IPS-NIHi7 (cell line): ENCODE data around the gene DLG2.
"Not testable (repeated sequence)": the region's sequence is repeated elsewhere in the genome, so short reads cannot be mapped to it uniquely, and the experiment has no call there.

ENCODE experiments used
- DNase-seq: peaks from one replicate; pipeline ENCODE4 v3.0.0; 2012; ENCODE audit warnings: mixed read lengths; ENCODE audit errors: extremely low spot score

The DLG2 gene

DNA sequence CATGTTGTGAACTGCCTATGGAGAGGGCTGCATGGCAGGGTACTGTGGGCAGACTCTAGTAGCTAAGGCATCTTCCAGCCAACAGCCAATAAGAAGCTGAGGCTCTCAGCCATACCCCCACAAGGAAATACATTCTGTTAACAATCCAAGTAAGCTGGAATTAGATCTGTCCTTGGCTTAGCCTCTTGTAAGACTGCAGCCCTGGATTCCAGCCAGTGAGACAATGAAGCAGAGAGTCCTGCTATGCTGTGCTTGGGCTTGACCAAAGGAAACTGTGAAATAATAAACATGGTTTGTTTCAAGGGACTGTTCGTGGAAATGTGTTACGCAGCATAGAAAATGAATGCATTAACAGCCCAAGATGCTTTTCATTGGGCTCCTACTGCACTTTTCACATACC lies 1243.6 kb downstream of the DLG2 start:
- no peak for DNase-seq

DNA sequence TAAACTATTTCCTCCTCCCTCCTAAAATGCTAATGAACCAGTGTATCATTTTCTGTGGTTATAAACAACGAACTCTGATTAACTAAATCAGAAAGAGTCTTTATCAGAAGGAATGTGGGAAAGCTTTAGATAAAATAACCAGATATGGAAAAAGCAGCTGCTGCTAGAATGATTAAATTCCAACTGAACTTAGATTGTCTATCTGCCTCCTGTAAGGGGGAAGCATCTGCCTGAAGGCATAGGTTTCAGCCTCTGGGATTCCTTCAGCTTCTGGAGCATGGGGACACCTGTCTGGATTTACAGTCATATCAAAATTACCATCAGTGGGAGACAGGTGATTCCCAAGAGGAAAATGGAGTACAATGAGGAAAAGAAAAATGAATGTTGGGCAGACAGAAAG lies 1245.5 kb downstream of the DLG2 start:
- no peak for DNase-seq

DNA sequence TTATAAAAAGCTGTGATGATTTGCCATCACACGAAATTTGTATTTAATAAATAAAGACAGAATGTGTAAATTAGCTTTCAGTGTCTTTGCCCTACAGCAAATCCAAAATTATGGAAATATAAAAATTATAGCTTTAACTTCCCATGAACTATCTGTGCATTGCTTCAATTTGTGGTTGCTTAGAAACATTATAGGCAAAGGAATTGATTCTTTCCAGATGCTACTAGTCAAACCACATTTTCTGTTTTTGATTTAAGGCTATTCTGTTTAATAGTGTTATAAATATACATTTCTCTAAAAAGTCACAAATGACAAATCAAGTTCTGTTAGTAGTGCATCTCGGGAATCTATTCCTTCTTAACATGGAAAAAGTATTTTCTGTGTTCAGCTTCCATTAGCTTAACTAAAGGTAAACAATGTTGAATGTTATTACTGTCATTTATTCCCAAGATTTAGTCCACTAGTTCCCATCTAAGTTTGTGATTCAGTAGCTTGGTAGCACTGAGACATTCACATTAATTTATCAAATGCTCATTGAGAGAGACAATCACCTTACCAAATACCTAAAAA lies 1254.7 kb downstream of the DLG2 start:
- no peak for DNase-seq

DNA sequence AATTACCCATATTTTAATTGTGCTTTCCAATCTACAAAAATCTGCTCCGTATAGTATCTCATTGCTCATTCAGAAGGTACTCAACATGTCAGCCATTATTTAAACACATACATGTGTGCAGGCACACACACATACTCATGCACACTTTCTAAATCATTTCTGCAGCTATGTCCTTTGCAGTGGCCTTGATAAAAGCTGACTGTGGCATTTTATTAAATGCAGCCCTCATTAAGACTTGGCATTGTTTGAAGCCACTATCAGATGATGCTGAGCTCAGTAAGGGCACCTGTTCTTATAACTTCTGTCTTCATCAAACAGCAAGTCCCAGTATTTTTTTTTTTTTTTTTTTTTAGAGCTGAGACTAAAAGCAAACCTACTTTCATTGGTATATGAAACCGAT lies 1269.1 kb downstream of the DLG2 start:
- DNase-seq, result no peak

DNA sequence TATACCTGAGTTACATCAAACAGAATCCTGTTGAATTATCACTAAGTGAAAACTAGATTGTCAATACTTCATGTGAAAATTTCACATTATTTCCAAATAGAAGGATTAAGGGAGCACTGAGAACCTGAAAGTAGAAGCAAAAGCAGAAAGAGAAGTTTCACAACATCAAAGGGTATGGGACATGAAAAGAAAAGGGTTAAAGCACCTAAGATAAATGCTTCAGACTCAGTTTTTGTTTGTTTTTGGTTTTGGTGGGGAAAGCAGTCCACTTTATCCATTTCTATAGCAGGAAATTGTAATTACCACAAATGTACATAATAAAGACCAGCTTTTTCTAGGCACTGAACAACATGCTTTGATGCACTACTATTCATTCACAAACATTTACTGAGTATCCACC lies 1271.2 kb downstream of the DLG2 start:
- DNase-seq, result no peak

DNA sequence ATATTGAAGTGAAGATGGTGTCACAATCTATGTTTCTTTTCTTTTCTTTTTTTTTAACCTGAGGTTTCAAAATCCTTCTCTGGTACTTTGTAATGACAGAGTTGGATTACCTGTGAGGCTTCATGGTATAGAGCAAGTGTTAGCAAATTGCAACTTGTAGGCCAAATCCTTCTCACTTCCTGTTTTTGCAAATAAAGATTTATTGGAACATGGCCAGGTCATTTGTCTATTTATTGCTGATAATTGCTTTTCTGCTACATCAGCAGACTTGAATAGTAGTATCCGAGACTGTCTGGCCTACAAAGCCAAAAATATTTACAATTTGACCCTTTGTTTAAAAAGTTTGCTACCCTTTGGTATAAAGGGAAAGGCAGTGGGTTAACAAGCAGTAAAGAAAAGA lies 1281.5 kb downstream of the DLG2 start:
- no peak for DNase-seq

DNA sequence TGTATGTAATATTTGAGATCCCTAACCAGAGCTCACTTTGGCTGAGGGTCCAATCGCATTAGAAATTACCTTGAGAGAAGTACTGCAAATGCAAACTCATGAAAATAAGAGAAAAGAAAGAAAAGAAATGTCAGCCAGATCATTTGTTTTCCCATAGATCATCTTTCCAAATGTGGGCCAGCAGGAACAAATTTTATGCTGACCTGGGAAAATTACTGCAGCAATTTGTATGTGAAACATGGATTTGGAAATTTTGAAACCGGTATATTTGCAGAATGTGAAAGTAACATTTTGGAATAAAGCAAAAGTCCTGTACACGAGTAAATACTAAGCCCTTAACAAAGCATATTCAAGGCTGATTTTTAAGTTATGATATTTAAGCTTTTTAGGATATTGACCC lies 1282.1 kb downstream of the DLG2 start:
- no peak for DNase-seq

DNA sequence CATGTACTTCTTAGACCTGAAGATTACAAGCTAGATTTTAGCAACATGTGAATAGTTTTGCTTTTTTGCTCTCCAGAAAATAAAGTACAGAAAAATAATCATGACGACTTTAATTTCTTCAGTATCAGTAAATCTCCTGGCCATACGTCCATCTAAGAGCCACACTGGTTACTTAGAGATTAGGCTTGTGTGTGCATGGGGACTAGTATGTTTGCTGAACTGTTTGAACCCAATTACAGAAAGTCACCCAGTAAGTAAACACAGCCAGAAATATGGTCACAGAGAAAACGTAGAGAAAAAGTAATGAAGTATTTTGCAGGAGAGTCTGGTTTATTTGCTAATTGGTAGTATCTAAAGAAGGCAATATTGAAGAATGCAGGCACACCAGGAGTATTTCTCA lies 1287.3 kb downstream of the DLG2 start:
- DNase-seq, result no peak

DNA sequence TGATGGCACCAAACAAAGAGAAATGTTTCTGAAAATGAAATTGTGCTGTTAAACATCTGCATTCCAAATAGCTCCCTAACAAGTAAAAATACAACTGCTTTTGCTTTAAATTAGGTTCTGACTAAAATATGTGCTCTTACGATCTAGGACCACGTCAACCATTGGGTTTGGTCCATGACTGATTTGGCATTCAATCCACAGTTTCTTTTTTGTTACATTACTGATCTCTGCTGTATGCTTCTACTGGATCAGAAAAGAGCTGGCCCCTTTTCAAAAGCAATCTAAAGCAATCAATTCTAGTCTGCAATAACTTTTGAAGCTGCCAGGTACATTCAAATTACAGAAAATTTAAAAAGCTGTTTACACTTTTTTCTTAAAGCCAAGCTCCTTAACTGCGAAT lies 1293.9 kb downstream of the DLG2 start:
- DNase-seq, result no peak

DNA sequence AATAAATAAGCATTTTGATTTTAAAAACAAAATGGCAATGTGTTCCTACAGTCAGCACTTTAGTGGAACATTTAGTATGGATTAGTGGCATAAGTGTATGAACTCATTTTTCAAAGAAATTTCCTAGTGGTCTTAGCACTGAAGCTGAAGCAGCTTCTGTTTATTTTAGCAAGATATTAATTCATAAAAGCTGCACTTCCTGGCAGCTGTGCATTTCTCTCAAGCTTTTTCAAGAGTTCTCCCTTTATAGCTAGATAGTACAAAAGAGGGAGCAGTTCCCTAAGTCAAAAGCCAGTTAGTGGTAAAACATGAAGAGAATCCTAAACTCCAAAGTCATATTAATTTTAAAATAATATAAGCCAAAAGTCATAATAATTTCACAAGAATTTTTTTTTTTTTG lies 1304.9 kb downstream of the DLG2 start:
- DNase-seq, result no peak

DNA sequence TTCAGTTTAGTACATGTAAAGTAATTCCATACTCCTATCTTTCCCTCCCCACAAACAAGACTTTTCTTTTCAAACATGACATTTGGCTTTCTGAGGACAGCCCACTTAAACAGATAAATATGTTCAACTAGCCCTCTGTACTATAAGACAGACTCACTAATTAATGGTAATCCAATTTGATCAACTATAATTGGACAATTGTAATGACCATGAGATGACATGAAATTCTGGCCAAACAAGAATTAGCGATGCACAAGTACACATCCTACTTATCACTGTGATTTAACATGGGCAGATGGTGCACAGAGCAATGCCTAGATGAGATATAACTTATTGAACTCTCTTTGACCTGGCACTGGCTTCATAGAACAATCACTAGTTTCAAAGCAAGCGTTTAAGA lies 1307.3 kb downstream of the DLG2 start:
- no peak for DNase-seq

DNA sequence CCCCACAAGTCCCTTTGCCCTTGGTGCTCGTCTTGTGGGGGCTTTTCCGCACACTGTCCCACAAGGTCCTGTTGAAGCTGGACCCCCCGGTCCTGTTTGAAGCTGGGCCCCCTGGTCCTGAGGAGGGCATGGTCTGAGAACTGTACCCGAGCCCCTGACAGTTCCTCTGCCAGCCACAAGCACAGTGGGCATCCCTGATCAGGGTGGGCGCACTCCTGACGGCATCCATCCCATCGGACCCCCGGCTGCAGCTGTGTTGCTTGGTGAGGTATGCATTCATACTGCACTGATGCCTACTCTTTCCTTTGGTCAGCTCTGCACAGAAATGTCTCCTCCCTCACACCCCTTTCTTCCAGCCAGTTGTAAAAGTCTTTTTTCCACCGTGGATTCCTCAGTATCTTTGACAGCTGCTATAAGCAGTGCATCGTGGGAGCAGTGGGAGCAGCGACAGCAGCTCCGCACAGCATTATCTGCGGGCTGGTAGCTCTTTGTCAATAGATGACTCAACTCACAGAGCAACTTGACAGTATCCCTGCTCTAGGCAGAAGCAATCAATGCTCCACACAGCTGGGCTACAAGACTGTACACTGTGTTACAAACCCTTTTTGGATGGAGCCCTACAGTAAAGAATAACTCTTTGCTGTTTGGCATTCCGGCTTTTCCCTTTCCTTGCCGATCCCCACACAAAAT lies 1310.1 kb downstream of the DLG2 start:
- DNase-seq, result peak; percentile 35

DNA sequence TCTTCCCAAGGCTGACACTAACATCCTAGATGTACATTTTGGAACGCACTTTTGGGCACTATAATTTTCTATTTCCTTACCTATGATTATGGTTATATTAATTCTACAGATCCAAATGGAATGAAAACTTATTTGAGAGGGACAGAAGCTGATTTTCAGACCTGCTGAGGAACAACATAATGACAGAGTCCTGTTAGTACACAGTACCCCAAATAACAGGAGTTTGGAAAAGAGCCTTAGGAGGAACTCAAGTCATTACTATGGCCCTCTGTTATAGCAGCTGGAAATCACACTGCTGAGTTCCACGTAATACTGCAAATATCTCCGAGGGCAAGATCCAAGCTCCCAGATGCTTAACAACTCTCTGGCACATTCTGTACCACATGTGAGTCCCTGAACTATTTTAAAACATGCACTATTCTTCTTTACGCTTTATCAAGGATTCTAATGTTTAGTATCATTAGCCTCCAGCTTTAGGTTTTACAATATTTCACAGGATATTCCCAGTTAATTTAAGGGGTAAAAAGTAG lies 1313.2 kb downstream of the DLG2 start:
- no peak for DNase-seq

DNA sequence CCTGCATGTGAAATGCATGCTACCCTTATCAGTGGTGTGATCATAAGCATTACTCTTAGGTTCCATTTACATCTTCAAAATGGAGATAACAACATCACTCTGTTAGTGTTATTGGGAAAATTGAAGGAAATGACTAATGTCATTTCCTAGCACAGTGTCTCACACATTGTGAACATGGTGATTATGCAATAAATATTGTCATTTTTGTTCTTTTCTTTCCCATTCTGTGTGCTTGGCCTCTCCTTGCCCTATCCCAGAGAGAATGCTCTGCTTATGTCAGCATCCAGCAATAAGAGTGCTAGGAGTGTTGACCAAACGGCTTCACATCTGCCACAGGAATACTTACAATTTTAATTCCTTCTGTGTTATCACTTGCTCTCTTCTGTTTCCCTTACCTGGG lies 1316.9 kb downstream of the DLG2 start:
- DNase-seq, result no peak

DNA sequence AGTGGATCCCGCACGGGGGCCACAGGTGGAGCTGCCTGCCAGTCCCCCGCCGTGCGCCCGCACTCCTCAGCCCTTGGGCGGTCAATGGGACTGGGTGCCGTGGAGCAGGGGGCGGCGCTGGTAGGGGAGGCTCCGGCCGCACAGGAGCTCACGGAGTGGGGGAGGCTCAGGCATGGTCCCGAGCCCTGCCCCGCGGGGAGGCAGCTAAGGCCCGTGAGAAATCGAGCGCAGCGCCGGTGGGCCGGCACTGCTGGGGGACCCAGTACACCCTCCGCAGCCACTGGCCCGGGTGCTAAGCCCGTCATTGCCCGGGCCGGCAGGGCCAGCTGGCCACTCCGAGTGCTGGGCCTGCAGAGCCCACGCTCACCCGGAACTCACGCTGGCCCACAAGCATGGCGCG lies 1318.7 kb downstream of the DLG2 start:
- DNase-seq, result not testable (repeated sequence)

DNA sequence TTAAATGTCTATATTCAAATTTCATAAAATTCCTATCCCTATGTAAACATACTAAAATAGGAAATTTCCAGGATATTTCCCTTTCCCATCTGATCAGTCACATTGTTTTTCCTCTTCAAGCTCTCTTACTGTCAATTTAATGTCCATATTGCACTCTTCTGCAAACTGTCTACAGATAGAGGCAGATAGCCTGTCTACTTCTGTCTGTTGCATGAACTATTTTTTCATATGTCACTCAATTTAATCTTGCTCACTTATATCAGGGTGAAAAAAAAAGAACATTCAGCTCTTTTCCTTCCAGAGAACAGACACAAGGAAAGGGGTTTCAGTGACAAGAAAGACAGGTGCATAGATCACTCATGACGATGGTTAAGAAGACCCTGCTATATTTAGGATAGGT lies 1327.1 kb downstream of the DLG2 start:
- DNase-seq, result no peak

DNA sequence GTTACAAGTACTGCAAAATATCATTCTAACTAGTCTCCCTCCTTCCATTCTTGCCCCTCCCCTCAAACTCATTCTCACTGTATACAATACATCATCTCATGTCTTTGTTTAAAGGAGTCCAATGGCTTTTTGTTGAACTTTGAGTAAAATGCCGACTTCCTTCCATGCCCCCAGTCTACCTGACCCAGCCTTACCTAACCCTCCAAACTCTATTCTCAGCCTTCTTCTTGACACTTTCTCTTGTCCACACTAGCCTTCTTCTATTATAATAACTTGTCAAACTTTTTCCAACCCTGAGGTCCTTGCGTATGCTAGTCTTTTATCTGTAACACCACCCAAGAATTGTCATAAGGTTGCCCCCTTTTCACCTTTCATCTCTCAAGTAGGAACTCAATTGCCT lies 1329.6 kb downstream of the DLG2 start:
- DNase-seq, result no peak

DNA sequence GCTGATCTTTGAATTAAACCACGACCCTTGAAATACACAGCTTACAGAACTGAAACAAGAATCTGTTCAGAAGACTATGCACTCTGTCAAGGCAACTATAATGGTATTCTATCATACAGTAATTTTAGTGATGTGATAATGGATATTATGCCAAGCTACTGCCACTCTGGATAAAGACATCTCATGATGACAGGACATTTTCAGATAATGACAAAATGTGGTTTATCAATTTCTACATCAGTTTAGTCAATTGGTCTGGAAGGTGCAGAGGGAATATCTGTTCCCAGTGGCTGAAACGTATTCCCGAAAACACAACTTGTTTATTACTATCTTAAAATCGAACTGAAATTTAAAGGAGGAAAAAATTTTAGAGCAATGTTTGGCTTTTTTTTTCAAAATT lies 1331.3 kb downstream of the DLG2 start:
- no peak for DNase-seq

DNA sequence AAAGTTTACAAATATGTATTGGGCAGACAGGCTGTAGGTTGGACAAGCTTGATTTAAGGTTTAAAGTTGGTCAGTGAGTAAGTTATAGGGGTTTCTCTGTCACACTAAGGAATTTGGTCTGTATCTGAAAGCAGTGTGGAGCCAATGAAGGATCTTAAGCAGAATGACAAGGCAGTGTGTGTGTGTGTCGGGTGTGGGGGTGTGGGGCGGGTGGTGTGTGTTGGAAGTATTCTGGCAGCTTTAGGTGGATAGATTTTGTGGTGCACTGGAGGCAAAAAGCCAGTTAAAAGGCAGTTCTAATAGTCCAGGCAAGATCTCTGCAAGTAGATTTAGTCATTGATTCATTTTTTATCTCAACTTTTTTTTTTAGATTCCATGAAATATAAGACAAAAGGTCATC lies 1334.2 kb downstream of the DLG2 start:
- DNase-seq, result no peak

DNA sequence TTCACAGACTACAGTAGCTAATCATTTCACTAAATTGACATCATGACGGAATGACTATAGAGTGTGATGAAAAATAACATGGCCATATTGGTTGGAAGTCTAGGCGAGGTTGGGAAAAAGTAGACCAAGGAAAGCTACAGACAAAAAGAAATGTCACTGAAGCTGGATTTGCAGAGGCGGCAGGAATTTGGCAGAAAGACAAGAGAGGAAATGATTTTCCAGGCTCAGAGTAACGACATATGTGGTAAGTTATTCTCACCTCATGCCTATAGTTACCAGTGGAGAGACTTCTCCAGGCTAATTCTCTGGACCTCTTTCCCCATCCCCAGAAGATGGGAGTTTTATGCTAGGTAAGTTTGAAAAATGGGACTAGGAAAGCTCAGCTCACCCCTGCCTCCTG lies 1335.1 kb downstream of the DLG2 start:
- DNase-seq, result no peak

DNA sequence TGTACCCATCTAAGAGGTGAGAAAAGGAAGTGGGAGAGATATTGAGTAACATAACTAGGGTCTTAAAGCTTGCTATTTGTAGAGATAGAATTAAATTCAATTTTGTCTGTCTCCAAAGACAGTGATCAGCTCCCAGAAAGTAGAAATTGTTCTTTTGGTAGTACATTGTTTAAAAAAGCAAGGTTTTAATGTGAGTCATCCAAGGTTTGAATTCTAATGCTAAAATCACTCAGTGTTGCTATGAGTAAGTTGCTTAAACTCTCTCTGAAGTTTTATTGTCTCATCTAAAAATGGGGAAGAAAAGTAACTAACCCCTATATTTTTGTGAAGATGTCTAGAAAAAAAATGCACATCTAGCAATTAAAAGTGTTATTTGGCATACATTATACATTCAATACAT lies 1336.5 kb downstream of the DLG2 start:
- no peak for DNase-seq

DNA sequence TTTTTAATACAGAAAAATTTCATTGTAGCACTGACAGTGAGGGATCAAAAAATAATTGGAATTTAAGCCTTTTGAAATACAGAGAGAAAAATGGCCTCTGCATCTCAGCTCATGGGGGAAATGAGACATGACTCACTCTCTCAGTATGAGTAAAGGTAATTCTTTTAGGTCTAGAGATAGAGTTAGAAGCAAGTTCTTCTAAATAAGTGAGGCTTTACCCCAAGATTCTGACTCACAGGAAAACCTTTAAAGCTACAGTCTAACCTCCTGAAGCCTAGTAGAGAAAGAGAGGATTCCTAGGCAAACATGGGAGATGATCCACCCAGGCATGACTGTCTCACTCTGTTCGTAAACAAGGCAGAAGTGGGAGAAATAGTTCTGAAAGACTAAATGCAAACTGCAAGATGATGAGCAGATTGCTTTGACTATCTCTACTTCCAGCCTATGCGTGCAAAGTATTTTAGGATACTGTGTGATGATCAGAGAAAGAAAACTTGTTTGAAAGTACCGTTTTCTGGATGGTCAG lies 1337.7 kb downstream of the DLG2 start:
- DNase-seq, result no peak

DNA sequence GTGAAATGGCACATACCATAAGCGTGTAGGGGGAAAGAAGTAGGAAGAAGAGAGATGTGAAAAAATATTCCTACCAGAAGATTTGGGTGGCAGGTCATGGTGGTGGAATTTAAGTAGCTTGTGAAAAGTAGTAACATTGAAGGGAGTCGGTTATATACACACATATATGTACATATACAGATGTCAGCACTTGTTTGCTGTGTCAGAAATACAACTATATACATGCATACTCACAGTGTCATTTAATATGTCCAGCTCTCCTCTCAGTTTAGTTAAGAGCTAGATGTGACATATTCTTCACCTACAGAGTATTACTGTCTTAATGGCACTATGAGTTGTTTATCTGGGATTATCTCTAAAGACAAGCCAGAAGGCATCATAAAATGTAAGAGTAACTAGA lies 1353.6 kb downstream of the DLG2 start:
- DNase-seq, result no peak

DNA sequence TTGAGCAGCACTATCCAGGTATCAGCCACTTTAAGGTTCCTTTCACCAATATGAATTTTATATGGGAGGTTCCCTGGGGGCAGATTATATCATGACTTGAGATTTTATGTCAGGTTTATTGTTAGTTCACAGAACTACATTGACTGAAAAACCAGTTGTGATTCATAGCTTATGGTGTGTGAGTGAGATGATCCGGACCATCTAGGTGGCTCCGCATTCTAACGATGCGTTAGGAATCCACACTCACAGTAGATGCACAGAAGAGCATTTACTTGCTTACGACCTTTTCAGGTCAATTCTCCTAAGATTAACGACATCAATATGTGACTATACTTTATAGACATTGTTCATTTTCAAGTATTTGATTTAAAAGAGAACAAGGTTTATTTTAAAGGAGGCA lies 1356.7 kb downstream of the DLG2 start:
- no peak for DNase-seq
